ENCODE measurements around the gene APC.

Gene APC

GRCh38 chr5:112717506-112718082, 20.1 kb upstream of the APC start:
- DNase-seq, result no peak

GRCh38 chr5:112718344-112718743, 19.3 kb upstream of the APC start:
- DNase-seq, result no peak

- DNase-seq, result no peak
These were observed 17.1 kb upstream of the APC start for GRCh38 chr5:112720576-112720975.

GRCh38 chr5:112724901-112725300, 12.8 kb upstream of the APC start:
- DNase-seq, result no peak

GRCh38 chr5:112729630-112730029, 8.1 kb upstream of the APC start:
- DNase-seq, result no peak

- DNase-seq, result no peak
These were observed 5.6 kb upstream of the APC start for GRCh38 chr5:112732131-112732530.

- no peak for DNase-seq
These were observed 4.1 kb upstream of the APC start for GRCh38 chr5:112733586-112733985.

- DNase-seq, result no peak
These were observed 3.1 kb upstream of the APC start for GRCh38 chr5:112734597-112734996.

GRCh38 chr5:112735702-112736101, 2.0 kb upstream of the APC start:
- no peak for DNase-seq

- no peak for DNase-seq
These were observed 619 bp upstream of the APC start for GRCh38 chr5:112737070-112737462.

GRCh38 chr5:112738191-112738560, 491 bp downstream of the APC start:
- DNase-seq, result peak; percentile 73

GRCh38 chr5:112742424-112742823, 4.7 kb downstream of the APC start:
- no peak for DNase-seq

- no peak for DNase-seq
These were observed 5.9 kb downstream of the APC start for GRCh38 chr5:112743631-112744030.

GRCh38 chr5:112752335-112752734, 14.7 kb downstream of the APC start:
- no peak for DNase-seq

GRCh38 chr5:112755703-112756102, 18.0 kb downstream of the APC start:
- DNase-seq, result no peak

GRCh38 chr5:112757468-112758208, 20.0 kb downstream of the APC start:
- peak; percentile 74 for DNase-seq

- no peak for DNase-seq
These were observed 21.0 kb downstream of the APC start for GRCh38 chr5:112758676-112759075.

GRCh38 chr5:112762113-112762810, 24.6 kb downstream of the APC start:
- no peak for DNase-seq

GRCh38 chr5:112763165-112763564, 25.5 kb downstream of the APC start:
- DNase-seq, result no peak

- DNase-seq, result no peak
These were observed 34.4 kb downstream of the APC start for GRCh38 chr5:112772124-112772523.

- no peak for DNase-seq
These were observed 38.7 kb downstream of the APC start for GRCh38 chr5:112776301-112776856.

GRCh38 chr5:112779531-112779930, 41.8 kb downstream of the APC start:
- DNase-seq, result no peak

- no peak for DNase-seq
These were observed 47.0 kb downstream of the APC start for GRCh38 chr5:112784726-112785125.

- DNase-seq, result no peak
These were observed 49.6 kb downstream of the APC start for GRCh38 chr5:112787261-112787660.

Measured in NCI-H69 (cell line).